ENCODE data around the gene BRWD1.

Gene BRWD1

GRCh38 chr21:39313571-39314142, at the start of gene BRWD1:
BRWD1 (minus strand) TSS chr21:39313632; CDS start chr21:39313491, 141 bp downstream.
- peak; percentile 68 to 80 for DNase-seq (ENCODE audit: low read depth in 1 of 2, low spot score in 1 of 2)

- DNase-seq (ENCODE audit: low read depth in 1 of 2, low spot score in 1 of 2): no peak
Observed at GRCh38 chr21:39362733-39363132, 49.3 kb upstream of the BRWD1 start.

- no peak for DNase-seq (ENCODE audit: low read depth in 1 of 2, low spot score in 1 of 2)
Observed at GRCh38 chr21:39359382-39359781, 46.0 kb upstream of the BRWD1 start.

DNA sequence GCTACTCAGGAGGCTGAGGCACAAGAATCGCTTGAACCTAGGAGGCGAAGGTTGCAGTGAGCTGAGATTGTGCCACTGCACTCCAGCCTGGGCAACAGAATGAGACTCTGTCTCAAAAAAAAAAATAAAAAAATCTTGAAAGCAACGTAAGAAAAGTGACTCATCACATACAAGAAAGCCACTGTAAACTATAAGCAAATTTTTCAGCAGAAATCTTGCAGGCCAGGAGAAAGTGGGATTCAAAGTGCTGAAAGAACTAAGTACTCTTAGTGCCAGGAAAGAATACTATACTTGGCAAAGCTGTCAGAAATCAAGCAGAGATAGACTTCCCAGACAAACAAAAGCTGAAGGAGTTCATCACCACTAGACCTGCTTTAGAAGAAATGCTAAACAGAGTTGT, 39.9 kb upstream of the BRWD1 start:
- no peak for DNase-seq (ENCODE audit: low read depth in 1 of 2, low spot score in 1 of 2)

GRCh38 chr21:39350094-39351005, 36.9 kb upstream of the BRWD1 start:
- no peak for DNase-seq (ENCODE audit: low read depth in 1 of 2, low spot score in 1 of 2)

- DNase-seq (ENCODE audit: low read depth in 1 of 2, low spot score in 1 of 2): peak; percentile 91 to 95
Observed at GRCh38 chr21:39349211-39350093, 36.0 kb upstream of the BRWD1 start.

DNA sequence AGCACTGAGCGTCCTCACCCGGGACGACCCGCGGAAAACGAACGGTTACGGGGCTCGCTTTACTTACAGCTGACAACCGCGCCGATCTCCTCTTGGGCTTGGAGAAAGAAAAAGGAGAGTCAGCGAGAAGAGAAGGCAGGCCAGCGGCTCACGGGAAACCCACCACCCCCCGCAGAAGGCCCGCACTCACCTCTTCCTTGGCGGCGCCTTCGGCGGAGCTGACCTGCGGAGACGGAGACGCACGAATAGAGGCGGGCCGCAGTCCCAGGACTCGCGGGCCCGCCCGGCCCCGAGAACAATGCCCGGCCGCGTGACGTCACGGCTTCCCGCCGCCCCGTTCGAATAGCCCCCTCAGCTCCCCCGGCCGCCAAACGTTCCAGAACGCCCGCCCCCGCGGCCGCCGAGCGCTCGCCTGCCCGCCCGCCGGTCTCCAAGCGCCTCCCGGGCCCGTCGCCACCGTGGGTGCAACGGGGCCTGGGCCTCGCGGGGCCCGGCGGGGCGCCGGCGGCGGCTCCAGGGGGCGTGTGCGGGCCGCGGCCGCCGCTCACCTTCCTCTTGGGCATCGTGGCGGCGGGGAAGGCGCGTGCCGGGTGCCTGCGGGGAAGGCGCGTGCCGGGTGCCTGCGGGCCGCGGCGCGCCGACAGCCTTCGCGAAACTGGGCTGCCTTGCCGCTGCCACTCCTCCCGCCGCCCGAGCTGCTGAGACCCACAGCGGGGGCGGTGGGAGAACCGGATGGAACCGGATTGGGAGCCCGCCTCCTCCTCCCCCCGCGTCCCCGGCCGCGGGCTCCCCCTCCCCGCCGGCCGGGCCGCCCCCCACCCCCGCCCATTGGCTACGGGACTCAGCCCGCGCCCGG, 35.2 kb upstream of the BRWD1 start, which contains the start of gene HMGN1:
Gene HMGN1, minus strand, starts transcription at position 734 of the 856 bp plus-strand sequence. Its CDS starts 171 bp downstream, at position 563.
- DNase-seq (ENCODE audit: low read depth in 1 of 2, low spot score in 1 of 2): peak; percentile 78 to 86

- DNase-seq (ENCODE audit: low read depth in 1 of 2, low spot score in 1 of 2): no peak
Observed at GRCh38 chr21:39348040-39348354, 34.6 kb upstream of the BRWD1 start.

DNA sequence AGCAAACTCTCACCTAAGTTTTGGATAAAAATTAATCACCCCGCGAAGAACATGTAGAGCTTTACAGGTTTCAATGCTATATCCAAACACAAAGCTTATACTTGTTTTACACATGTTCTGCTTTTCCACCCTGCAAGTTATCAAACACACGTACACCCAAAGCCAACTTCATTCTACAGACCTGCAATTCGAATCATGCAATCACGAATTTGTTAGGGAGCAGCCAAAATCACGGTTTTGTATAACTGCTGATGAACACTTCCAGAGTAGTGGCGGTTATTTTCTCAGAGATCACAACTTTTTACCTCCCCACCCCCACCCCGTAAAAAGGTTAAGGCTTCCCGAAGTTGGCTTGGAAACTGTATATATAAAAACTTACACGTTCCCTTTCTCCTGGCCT, 34.1 kb upstream of the BRWD1 start:
- no peak for DNase-seq (ENCODE audit: low read depth in 1 of 2, low spot score in 1 of 2)

DNA sequence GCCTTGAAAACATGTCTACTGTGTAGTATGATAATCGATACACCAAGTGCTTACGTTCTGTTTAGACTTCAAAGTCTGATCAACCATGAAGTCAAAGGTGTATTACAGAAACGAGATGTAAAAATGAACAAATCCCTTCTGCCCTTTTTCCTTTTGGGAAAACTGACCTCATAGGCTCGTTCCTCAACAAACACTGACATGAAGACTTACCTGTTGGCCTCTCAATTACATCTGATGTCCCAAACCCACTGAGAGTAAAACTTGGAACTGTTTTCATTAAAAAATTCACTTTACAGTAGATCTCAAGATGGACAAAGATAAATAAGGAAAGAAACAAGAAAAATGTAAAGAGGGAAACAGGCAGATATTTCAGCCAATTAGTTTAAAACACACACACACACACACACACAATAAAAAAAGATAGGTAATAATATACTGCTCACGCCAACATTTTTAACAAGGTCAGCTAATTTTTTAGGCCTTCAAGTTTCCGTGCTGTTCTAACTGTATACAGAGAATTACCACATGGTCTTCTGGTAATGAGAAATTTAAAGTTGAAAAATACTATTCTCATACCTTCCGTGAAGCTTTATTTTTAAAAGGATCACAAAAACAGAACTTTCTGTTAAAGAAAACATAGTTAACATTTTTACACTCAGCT, 33.4 kb upstream of the BRWD1 start:
- no peak for DNase-seq (ENCODE audit: low read depth in 1 of 2, low spot score in 1 of 2)

DNA sequence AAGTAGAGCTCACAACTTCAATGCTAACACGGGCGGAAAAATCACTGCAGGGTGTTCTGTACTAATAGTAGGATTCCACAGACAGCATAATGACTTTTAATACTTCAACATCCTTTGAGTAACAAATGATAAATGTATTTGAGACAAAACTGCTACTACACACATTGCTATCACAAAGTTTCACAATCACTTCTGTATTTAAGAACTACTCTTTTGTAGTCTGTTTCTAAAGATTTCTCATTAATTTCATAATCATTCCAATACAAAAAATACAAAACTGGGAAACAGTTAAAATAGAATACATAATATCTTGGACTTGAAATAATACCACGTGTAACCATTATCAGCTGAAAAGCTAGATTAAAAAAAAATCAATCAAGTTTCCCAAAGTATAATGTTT, 32.8 kb upstream of the BRWD1 start:
- no peak for DNase-seq (ENCODE audit: low read depth in 1 of 2, low spot score in 1 of 2)

DNA sequence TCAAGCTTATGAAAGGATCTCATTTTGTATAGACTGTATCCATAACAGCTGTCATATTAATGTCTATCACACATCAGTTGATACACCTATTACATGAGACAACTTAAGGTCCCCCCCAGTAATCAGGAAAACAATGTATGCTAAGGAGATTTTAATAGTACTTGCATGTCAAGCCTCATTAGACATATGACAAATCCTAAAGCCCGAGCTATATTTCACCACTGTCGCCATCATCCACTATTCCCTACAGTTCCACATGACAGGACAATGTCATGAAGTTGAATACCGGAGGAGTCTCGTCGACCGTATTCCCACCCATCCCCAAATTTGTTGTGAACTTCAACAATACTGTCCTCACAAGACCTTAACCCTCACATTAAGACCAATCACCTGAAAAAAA, 32.0 kb upstream of the BRWD1 start:
- no peak for DNase-seq (ENCODE audit: low read depth in 1 of 2, low spot score in 1 of 2)

- DNase-seq (ENCODE audit: low read depth in 1 of 2, low spot score in 1 of 2): no peak
Observed at GRCh38 chr21:39344848-39345247, 31.4 kb upstream of the BRWD1 start.

GRCh38 chr21:39341249-39341923, 28.0 kb upstream of the BRWD1 start:
- no peak for DNase-seq (ENCODE audit: low read depth in 1 of 2, low spot score in 1 of 2)

GRCh38 chr21:39340687-39341086, 27.3 kb upstream of the BRWD1 start:
- DNase-seq (ENCODE audit: low read depth in 1 of 2, low spot score in 1 of 2): no peak

DNA sequence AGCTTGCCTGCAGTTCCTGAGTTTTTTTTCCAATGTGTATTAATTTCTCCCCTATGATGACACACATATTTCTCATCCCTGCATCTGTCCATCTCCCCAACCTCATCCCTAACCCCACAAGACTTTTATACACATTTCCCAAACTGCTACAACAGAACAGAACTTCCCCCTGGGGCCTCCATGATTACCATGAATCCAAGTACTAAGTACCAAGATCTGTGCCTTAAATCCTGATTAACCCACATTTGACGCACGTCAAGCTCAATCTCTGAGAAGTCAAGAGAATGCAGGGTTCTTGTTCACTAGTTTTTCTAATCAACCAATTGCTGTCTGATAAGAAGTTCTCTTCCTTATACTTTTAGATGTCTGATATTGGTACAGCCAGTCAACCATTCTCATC, 25.8 kb upstream of the BRWD1 start:
- no peak for DNase-seq (ENCODE audit: low read depth in 1 of 2, low spot score in 1 of 2)

GRCh38 chr21:39336457-39337008, 23.1 kb upstream of the BRWD1 start:
- no peak for DNase-seq (ENCODE audit: low read depth in 1 of 2, low spot score in 1 of 2)

DNA sequence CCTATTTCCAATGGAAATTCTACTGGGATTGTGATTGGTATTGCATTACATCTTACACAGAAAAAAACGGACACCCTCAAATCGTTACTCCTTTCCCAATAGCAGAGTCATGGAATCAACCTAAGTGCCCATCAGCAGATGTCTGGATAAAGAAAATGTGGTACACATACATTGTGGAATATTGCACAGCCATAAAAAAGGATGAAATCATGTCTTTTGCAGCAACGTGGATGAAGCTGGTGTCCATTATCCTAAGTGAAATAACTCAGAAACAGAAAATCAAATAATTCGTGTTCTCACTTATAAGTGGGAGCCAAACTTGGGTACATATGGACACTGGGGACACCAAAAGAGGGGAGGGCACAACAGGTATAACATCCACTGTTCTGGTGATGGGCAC, 21.2 kb upstream of the BRWD1 start:
- no peak for DNase-seq (ENCODE audit: low read depth in 1 of 2, low spot score in 1 of 2)

DNA sequence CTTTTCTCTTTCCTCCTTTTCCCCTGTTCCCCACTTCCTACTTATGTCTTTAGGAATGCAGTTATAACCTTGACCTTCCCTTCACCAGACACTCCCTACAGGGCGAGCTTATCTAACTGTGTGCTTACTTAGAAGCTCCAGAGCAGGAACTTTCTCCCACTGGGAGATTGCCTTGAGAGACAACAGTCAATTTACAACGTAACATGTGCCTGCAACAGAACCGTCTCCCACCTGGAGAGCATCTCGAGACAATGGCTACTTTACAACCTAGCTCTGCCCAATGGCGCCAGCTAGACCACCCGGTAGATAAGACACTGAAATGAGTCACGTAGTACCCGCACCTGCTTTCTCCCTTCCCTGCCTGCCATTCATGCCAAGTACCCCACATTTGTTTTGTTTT, 18.7 kb upstream of the BRWD1 start:
- DNase-seq (ENCODE audit: low read depth in 1 of 2, low spot score in 1 of 2): no peak
